SH-SY5Y (cell line): ENCODE results near the gene YIF1A.

Experiments used
- GATA2 ChIP-seq: IDR thresholded peaks from 2 replicates; pipeline ENCODE4 v1.6.1; 2011; ENCODE audit warnings: mild to moderate bottlenecking, low read depth, low read length
- GATA3 ChIP-seq: IDR thresholded peaks from 2 replicates; pipeline ENCODE4 v1.6.1; 2011; ENCODE audit warnings: low read depth, mild to moderate bottlenecking, low read length, moderate library complexity

GRCh38 chr11:66259956-66260355, 29.0 kb downstream of the YIF1A start:
- TF ChIP-seq GATA2, result no peak
- TF ChIP-seq GATA3, result no peak
